ENCODE measurements around the gene PARS2.

The PARS2 gene

DNA sequence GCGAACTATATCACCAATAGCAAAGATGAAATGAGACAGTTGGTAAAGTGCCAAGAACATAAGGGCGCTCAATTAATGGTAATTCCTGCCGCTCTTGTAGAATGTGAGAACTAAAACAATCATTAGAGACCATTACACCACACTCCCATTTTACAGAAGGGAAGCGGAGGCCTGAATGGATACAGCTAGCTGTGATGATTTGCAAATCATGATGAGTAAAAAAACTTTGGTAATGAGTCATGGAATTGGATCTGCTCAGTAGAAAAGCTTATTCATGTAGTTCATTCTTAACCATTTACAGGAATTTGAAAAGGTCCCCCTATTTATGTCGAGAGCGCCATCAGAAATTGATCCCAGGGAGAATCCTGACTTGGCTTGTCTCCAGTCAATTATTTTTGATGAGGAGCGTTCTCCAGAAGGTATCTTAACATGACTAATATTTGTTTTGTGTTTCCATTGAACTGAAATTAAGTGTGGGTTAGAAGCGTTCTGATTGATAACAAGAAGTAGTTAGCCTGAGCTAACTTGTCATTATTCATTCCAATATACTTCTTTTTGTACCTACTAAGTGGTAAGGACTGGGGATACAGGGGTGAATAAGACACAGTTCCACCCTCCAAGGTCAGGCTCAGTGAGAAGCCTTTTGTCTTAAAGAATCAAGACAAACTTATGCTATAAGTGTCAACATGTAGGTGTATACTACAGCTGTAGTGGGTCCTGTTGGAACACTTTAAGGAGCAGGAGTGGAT, 47.9 kb downstream of the PARS2 start:
- H3K27me3 ChIP-seq (ENCODE audit: control insufficient read depth in 3 of 3, insufficient read depth in 3 of 3, low read depth in 1 of 3, low read length in 3 of 3): peaks cover 0 to 14% (median 4%) of the 10 kb centered on the region in 3 experiments
- H3K18ac ChIP-seq (ENCODE audit: low read length): no peak overlapping the region
- no peak overlapping the region for H3K23ac ChIP-seq (ENCODE audit: low read depth, low read length, poor library complexity)
- H3K9ac ChIP-seq (ENCODE audit: low read depth, low read length, poor library complexity): no peak overlapping the region
- H2BK120ac ChIP-seq (ENCODE audit: low read depth, low read length): no peak overlapping the region
- no peak overlapping the region for H3K27ac ChIP-seq (replicated peaks; ENCODE audit: low read length)
- H2BK15ac ChIP-seq (ENCODE audit: low read length): no peak overlapping the region
- no peak for DNase-seq (ENCODE audit: low spot score)
- peak overlapping the region; percentile 72 for H3K4me2 ChIP-seq (ENCODE audit: insufficient read depth, low read length, poor library complexity, severe bottlenecking)
- H2BK5ac ChIP-seq (ENCODE audit: low read length): no peak overlapping the region
- H3K79me1 ChIP-seq (ENCODE audit: low read depth, low read length): no peaks in the 10 kb centered on the region
- no peak overlapping the region for H2BK12ac ChIP-seq (ENCODE audit: low read length)
- no peak overlapping the region for H3K14ac ChIP-seq (ENCODE audit: low read length)
- H3K4me1 ChIP-seq (ENCODE audit: control insufficient read depth in 2 of 2, insufficient read depth in 1 of 2, low read depth in 1 of 2, low read length in 2 of 2): peaks cover 5% of the 10 kb centered on the region in 2 donors
- no peak overlapping the region for H4K91ac ChIP-seq (ENCODE audit: low read depth, low read length, poor library complexity)
- H4K8ac ChIP-seq (ENCODE audit: low read depth, low read length): no peak overlapping the region
- H2AK5ac ChIP-seq (ENCODE audit: low read depth, low read length): no peak overlapping the region
- H3K4me3 ChIP-seq (ENCODE audit: low read length in 2 of 2): peak overlapping the region; percentile 83 to 85
- peak overlapping the region; percentile 93 for H2AFZ ChIP-seq (ENCODE audit: low read length)
- no peak overlapping the region for H3K4ac ChIP-seq (ENCODE audit: low read length)
- no peaks in the 10 kb centered on the region for H3K9me3 ChIP-seq (replicated peaks in 1 of 2; ENCODE audit: control insufficient read depth in 2 of 2, insufficient read depth in 1 of 2, low read depth in 1 of 2, low read length in 2 of 2)
- H3K36me3 ChIP-seq (replicated peaks in 1 of 2; ENCODE audit: control insufficient read depth in 2 of 2, insufficient read depth in 2 of 2, low read length in 2 of 2): peaks cover 4 to 47% of the 10 kb centered on the region in 2 donors
- no CpG with 5 or more reads among the region's 8 CpGs for WGBS, 2 donors (ENCODE audit: extremely low coverage in 2 of 2, insufficient read length in 2 of 2, insufficient replicate concordance in 1 of 2)

- no peak within 1 kb of the TSS for H3K27ac ChIP-seq (replicated peaks; ENCODE audit: low read length)
Measured at GRCh38 chr1:54715493-54716298, 48.6 kb downstream of the PARS2 start, which contains the start of gene TTC4. Gene TTC4 (plus strand): TSS chr1:54715861. CDS start chr1:54715909, 48 bp downstream.

DNA sequence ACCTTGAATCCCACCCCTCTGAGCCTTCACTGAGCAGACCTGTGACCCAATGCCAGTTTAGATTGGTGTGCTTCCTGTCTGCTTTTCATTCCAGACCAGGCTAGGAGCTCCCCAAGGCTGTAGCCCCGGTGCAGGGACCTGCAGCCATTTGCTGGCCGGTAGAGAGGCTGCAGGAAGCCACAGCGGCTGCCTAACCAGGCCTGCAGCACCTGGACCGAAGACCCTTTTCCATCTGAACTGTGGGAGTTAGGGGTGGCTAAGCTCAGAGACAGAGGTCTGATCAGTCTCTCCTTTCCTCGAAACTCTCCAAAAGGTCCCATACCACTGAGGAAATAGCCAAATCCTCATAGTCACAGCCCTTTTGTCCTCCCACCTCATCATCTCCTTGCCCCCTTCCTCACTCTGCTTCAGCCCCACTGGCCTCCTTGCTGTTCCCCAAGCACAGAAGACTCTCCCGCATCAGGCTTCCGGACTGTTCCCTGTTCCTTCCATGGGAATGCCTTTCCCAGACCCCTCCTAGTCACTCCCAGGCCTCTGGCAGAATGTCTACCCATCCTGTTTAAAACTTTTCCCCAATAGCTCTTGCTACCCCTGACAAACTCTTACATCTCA, 49.3 kb downstream of the PARS2 start:
- peak overlapping the region; percentile 72 for H3K4me2 ChIP-seq (ENCODE audit: insufficient read depth, low read length, poor library complexity, severe bottlenecking)
- H2AK5ac ChIP-seq (ENCODE audit: low read depth, low read length): peak overlapping the region; percentile 66
- peak overlapping the region in 1 of 2 donors; percentile 83 for H3K4me3 ChIP-seq (ENCODE audit: low read length in 2 of 2)
- peaks cover 0 to 22% (median 4%) of the 10 kb centered on the region in 3 experiments for H3K27me3 ChIP-seq (ENCODE audit: control insufficient read depth in 3 of 3, insufficient read depth in 3 of 3, low read depth in 1 of 3, low read length in 3 of 3)
- no peaks in the 10 kb centered on the region for H3K79me1 ChIP-seq (ENCODE audit: low read depth, low read length)
- H3K23ac ChIP-seq (ENCODE audit: low read depth, low read length, poor library complexity): peak overlapping the region; percentile 23
- no peak overlapping the region for H2BK15ac ChIP-seq (ENCODE audit: low read length)
- H2BK120ac ChIP-seq (ENCODE audit: low read depth, low read length): no peak overlapping the region
- no peak overlapping the region for H4K91ac ChIP-seq (ENCODE audit: low read depth, low read length, poor library complexity)
- H2BK5ac ChIP-seq (ENCODE audit: low read length): peak overlapping the region; percentile 4
- peak overlapping the region; percentile 9 for H3K9ac ChIP-seq (ENCODE audit: low read depth, low read length, poor library complexity)
- no peak overlapping the region for H3K14ac ChIP-seq (ENCODE audit: low read length)
- H3K4ac ChIP-seq (ENCODE audit: low read length): peak overlapping the region; percentile 59
- H3K4me1 ChIP-seq (ENCODE audit: control insufficient read depth in 2 of 2, insufficient read depth in 1 of 2, low read depth in 1 of 2, low read length in 2 of 2): peaks cover 5% of the 10 kb centered on the region in 2 donors
- peak overlapping the region; percentile 93 for H2AFZ ChIP-seq (ENCODE audit: low read length)
- H3K18ac ChIP-seq (ENCODE audit: low read length): peak overlapping the region; percentile 54
- WGBS, 2 donors (ENCODE audit: extremely low coverage in 2 of 2, insufficient read length in 2 of 2, insufficient replicate concordance in 1 of 2): no CpG with 5 or more reads among the region's 7 CpGs
- no peak overlapping the region for H2BK12ac ChIP-seq (ENCODE audit: low read length)
- no peak for DNase-seq (ENCODE audit: low spot score)
- H4K8ac ChIP-seq (ENCODE audit: low read depth, low read length): peak overlapping the region; percentile 70
- peaks cover 4 to 33% of the 10 kb centered on the region in 2 donors for H3K36me3 ChIP-seq (replicated peaks in 1 of 2; ENCODE audit: control insufficient read depth in 2 of 2, insufficient read depth in 2 of 2, low read length in 2 of 2)
- H3K27ac ChIP-seq (replicated peaks; ENCODE audit: low read length): no peak overlapping the region
- H3K9me3 ChIP-seq (replicated peaks in 1 of 2; ENCODE audit: control insufficient read depth in 2 of 2, insufficient read depth in 1 of 2, low read depth in 1 of 2, low read length in 2 of 2): no peaks in the 10 kb centered on the region

More at GRCh38 chr1:54715493-54716298, 48.6 kb downstream of the PARS2 start, which contains the start of gene TTC4:
- no CpG with 5 or more reads among the region's 51 CpGs for whole genome bisulfite sequencing, 2 donors (ENCODE audit: extremely low coverage in 2 of 2, insufficient read length in 2 of 2, insufficient replicate concordance in 1 of 2)
- Histone ChIP-seq H2AFZ (ENCODE audit: low read length) (peak within 1 kb of the TSS; percentile 93), H3K4me3 (ENCODE audit: low read length in 2 of 2) (peak within 1 kb of the TSS; percentile 83 to 85), H3K4me2 (ENCODE audit: insufficient read depth, low read length, poor library complexity, severe bottlenecking) (peak within 1 kb of the TSS; percentile 72), H3K4me1 (ENCODE audit: control insufficient read depth in 2 of 2, insufficient read depth in 1 of 2, low read depth in 1 of 2, low read length in 2 of 2) (peaks cover 5% of the 10 kb centered on the region in 2 donors), H4K91ac (ENCODE audit: low read depth, low read length, poor library complexity) (no peak within 1 kb of the TSS), H2BK12ac (ENCODE audit: low read length) (no peak within 1 kb of the TSS), H3K18ac (ENCODE audit: low read length) (peak within 1 kb of the TSS; percentile 54), H2AK5ac (ENCODE audit: low read depth, low read length) (peak within 1 kb of the TSS; percentile 66), H3K27me3 (ENCODE audit: control insufficient read depth in 3 of 3, insufficient read depth in 3 of 3, low read depth in 1 of 3, low read length in 3 of 3) (peaks cover 0 to 19% (median 4%) of the 10 kb centered on the region in 3 experiments), H2BK120ac (ENCODE audit: low read depth, low read length) (no peak within 1 kb of the TSS), H3K23ac (ENCODE audit: low read depth, low read length, poor library complexity) (peak within 1 kb of the TSS; percentile 47), H3K36me3 (replicated peaks in 1 of 2; ENCODE audit: control insufficient read depth in 2 of 2, insufficient read depth in 2 of 2, low read length in 2 of 2) (peaks cover 4 to 40% of the 10 kb centered on the region in 2 donors), H3K4ac (ENCODE audit: low read length) (peak within 1 kb of the TSS; percentile 59), H2BK5ac (ENCODE audit: low read length) (peak within 1 kb of the TSS; percentile 4), H4K8ac (ENCODE audit: low read depth, low read length) (peak within 1 kb of the TSS; percentile 70), H3K9me3 (replicated peaks in 1 of 2; ENCODE audit: control insufficient read depth in 2 of 2, insufficient read depth in 1 of 2, low read depth in 1 of 2, low read length in 2 of 2) (no peaks in the 10 kb centered on the region), H3K79me1 (ENCODE audit: low read depth, low read length) (no peaks in the 10 kb centered on the region), H2BK15ac (ENCODE audit: low read length) (no peak within 1 kb of the TSS), H3K14ac (ENCODE audit: low read length) (no peak within 1 kb of the TSS), H3K9ac (ENCODE audit: low read depth, low read length, poor library complexity) (peak within 1 kb of the TSS; percentile 79)
- peak; percentile 81 for DNase-seq (ENCODE audit: low spot score)
